Activated CD8-positive, alpha-beta memory T cell treated with anti-CD3 and anti-CD28 coated beads, Interleukin-2, amount 50 U/mL, for 24 hours (primary cell): Measurements from ENCODE around the gene TMCC1.
"Not testable (repeated sequence)": the region's sequence is repeated elsewhere in the genome, so short reads cannot be mapped to it uniquely, and the experiment has no call there.

Experiments
- DNase-seq: peaks from one replicate; pipeline ENCODE4 v3.0.0-alpha.2; 2020; ENCODE audit errors: extremely low read depth

The TMCC1 gene

DNA sequence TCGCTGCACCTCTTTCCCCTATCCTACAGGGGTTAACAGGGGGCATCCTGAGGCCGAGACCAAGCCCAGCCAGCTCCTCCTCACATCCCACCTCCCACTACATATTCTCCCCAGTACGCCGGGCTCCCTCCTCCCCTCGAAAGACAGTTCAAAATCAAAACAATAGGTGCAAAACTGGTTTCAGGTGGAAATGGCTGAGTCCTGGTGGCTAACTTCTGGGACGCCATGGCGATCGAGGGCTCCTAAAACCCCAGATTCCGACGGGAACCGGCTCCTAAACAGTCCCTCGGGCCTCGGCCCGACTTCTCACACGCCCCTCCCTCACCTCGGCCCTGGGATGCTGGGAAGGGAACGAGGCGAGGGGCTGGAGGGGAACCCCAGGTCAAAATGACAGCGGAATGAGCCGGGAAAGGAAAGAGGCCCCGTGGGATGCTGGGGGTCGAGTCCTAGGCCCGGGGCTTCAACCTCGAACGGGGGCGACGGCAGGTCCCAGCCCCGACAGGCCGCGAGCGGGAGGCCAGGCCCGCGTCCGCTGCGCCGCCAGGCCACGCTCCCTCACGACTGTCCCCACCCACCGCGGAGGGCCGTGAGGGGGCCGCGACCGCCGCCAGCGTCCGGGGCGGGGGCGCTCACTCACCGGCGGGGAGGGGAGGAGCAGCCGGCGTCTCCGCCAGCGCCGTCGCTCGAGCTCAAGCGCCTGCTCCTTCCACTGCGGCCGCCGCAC lies 492 bp downstream of the TMCC1 start:
- DNase-seq: peak; percentile 5

GRCh38 chr3:129892486-129892856 lies 1.0 kb downstream of the TMCC1 start:
- no peak for DNase-seq

- no peak for DNase-seq
These were observed 2.6 kb downstream of the TMCC1 start for GRCh38 chr3:129890891-129891290.

DNA sequence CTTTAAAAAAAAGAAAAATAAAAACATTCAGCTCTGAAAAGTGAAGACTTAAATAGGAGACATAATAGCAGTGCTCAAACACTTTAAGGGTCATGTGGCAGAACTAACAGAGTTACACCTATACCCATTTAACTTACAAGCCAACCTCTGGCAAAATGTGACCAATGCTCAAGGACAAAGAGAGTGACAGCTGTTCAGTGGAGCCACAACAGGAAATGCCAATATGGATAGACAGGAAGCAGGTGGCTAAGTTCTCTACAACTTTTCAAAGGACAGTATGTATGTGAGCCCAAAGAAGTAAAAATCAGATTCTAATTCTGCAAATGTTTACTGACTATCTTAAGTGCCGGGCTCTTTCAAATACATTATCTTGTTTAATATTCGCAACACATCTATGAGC lies 3.4 kb downstream of the TMCC1 start:
- DNase-seq: no peak

DNA sequence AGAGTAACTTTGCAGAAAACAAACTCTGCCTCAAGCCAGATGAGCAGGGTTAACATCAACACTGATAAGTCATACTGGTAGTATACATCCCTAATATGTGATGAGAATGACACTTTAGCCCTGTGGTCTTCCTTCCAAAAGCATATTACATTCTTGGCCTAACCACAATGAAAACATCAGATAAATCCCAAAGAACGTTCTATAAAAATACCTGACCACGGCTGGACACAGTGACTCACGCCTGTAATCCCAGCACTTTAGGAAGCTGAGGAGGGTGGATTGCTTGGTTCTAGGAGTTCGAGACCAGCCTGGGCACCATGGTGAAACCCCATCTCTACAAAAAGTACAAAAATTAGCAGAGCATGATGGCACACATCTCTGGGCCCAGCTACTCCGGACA lies 4.7 kb downstream of the TMCC1 start:
- DNase-seq: no peak

DNA sequence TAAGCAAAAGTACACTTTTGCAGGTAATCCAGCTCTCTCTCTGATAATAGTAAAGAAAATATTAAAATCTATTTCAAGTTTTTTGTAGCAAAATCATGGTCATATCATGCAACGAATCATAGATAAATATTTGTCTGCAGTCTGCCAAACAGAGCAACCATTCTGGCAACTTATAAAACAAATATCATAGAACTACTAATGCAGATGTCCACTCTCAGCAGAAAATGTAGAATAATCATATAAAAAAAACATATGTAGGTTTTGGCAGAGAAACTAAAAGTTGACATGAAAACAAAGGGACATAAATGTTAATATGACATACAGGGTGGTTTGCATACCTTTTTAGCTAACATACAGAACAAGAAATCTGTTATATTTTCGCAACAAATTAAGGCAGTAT lies 12.2 kb downstream of the TMCC1 start:
- DNase-seq: no peak

- no peak for DNase-seq
These were observed 15.2 kb downstream of the TMCC1 start for GRCh38 chr3:129878355-129878754.

DNA sequence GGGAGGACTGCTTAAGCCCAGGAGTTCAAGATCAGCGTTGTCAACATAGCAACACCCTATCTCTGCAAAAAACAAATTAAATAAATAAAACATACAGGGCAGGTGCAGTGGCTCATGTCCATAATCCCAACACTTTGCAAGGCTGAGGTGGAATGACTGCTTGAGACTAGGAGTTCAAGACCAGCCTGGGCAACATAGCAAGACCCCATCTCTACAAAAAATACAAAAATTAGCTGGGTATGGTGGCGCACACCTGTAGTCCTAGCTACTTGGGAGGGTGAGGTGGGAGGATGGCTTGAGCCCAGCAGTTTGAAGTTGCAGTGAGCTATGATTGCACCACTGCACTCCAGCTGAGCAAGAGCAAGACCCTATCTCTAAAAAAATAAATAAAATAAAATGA lies 19.0 kb downstream of the TMCC1 start:
- DNase-seq: not testable (repeated sequence)

DNA sequence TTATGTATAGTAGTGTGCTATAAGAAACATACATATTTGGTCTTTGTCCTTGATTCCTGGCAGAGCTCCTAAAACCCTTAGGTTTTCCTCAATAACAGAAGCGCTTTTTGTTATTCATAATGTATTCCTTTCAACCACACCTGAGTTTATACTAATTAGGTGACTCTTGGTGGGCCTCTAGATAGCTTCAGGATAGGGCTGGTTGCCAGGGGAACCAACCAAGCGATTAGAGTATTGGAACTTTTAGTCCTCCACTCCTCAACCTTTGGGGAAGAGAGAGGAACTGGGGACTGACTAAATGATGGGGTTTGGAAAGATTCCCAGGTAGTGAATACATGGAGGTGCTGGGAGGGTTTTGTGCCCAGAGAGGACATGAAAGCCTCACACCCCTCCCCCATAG lies 24.6 kb downstream of the TMCC1 start:
- no peak for DNase-seq

- no peak for DNase-seq
These were observed 25.9 kb downstream of the TMCC1 start for GRCh38 chr3:129867506-129868124.

GRCh38 chr3:129865806-129866205 lies 27.7 kb downstream of the TMCC1 start:
- no peak for DNase-seq

- no peak for DNase-seq
These were observed 29.0 kb downstream of the TMCC1 start for GRCh38 chr3:129864519-129864918.

GRCh38 chr3:129859272-129859671 lies 34.2 kb downstream of the TMCC1 start:
- no peak for DNase-seq

GRCh38 chr3:129857899-129858298 lies 35.6 kb downstream of the TMCC1 start:
- DNase-seq: no peak

DNA sequence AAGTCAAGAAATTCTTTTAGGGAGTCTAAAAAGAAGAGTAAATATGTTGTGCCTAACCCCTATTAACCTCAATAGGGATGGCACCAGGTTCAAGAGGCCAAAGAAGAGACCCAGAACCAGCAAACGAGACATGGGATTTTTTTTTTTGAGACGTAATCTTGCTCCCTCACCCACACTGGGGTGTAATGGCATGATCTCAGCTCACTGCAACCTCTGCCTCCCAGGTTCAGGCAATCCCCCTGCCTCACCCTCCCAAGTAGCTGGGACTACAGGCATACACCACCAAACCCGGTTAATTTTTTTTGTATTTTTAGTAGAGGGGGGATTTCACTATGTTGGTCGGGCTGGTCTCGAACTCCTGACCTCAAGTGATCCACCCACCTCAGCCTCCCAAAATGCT lies 36.7 kb downstream of the TMCC1 start:
- not testable (repeated sequence) for DNase-seq

GRCh38 chr3:129855832-129856419 lies 37.6 kb downstream of the TMCC1 start:
- no peak for DNase-seq

DNA sequence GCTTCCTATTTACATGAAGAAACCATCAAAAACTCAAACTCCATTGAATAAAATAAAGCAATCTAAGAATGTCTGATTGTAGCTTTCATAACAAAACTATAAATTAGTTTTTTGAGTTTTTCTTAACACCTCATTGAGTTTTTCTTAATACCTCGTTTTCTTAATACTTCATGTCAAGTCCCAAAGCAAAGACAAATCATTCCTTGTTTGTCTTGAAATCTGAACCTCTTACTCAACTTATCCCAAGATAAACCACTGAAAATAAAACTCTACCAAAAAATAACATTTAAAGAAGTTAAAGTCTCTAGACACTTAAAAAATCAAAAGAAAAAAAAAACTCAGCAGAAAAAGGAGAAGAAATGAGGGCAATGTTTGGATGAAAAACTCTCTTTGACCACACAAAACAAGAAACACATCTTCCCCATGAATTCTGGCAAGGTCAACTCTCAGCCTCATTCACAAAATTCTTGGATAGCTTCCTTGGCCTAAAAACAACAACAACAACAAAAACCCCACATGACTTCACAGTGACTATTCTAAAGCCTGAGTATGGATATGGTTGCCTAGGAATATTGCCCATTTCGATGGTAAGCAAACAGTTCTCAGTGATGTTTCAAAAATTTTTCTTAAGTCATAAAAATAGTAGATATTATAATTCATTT lies 38.2 kb downstream of the TMCC1 start:
- no peak for DNase-seq

- no peak for DNase-seq
These were observed 39.1 kb downstream of the TMCC1 start for GRCh38 chr3:129854460-129854859.

GRCh38 chr3:129845956-129846355 lies 47.6 kb downstream of the TMCC1 start:
- no peak for DNase-seq

- DNase-seq: no peak
These were observed 52.7 kb downstream of the TMCC1 start for GRCh38 chr3:129840707-129841360.

GRCh38 chr3:129838086-129838485 lies 55.4 kb downstream of the TMCC1 start:
- DNase-seq: no peak

DNA sequence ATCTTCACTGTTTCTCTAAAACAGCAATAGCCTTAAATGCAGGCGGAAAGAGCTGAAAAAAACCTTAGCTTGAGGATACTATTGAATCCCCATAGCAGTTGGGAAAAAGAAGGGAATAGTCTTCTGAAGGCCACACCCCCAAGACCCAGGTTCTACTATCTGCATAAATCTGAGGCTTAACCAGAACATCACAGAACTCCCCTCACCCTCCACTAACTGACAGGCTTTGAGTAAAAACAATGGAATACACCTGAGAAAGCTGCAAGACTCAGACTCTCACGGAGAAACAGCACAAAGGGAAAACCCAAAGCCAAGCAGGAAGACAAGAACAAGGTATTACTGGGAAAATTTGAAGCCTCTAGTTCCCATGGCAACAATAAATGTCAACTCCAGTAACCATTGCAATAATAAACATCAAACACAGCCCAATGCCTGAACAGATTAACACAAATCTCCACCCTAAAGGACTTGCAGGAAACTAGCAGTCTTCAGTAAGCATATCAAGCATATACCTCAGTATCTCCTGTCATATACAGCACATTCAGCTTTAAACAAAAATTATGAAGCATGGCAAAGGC lies 56.4 kb downstream of the TMCC1 start:
- no peak for DNase-seq
